Endothelial cell of umbilical vein (primary cell): ENCODE measurements around the gene PERCC1. TPM values are rescaled to one million over a fixed set of nuclear protein-coding genes. Genes with fewer than 3 reads are reported as not detected.

Experiments used
- BruUV-seq: library from RNA; stranded (reverse); fragments of 400-500 nt; replicated peaks from 2 replicates; lab custom pipeline; 2021; lab: Mats Ljungman, UMichigan
- CTCF ChIA-PET: fragments of 300-600, 350-600 bp; sonication (Branson Sonifier 250); formaldehyde crosslinking; loops from one replicate; lab custom pipeline; 2021; ENCODE audit warnings: antibody characterized with exemption, inconsistent platforms; lab: Charles Lee
- POLR2A ChIA-PET: fragments of 300-600, 350-600 bp; sonication (Branson Sonifier 250); formaldehyde crosslinking; loops from one replicate; lab custom pipeline; 2021; ENCODE audit warnings: antibody characterized with exemption, inconsistent platforms; lab: Charles Lee
- DNase-seq: peaks from one replicate; pipeline ENCODE4 v3.0.0-alpha.2; 2011; ENCODE audit warnings: low read depth, low spot score
- FAIRE-seq: peaks from 2 replicates; lab custom pipeline; 2011; peaks lifted over from hg19 to GRCh38; lab: Jason Lieb, UNC
- H2AFZ ChIP-seq: 2 replicates; pipeline ENCODE4 v1.6.0; 2012; ENCODE audit warnings: low read depth, low read length, control low read depth, inconsistent platforms
- H3K27ac ChIP-seq: 2 replicates; pipeline ENCODE4 v1.5.1; 2011; ENCODE audit warnings: low read depth, mild to moderate bottlenecking, control low read depth, low read length, moderate library complexity; ENCODE audit not compliant: insufficient read depth
- H3K27me3 ChIP-seq, 2 experiments: 2 replicates each; pipeline versions ENCODE4 v1.6.0 to v1.6.1; 2011; ENCODE audit warnings: low read length in 2 of 2, mixed read lengths in 1 of 2; ENCODE audit not compliant: control insufficient read depth in 2 of 2, insufficient read depth in 2 of 2
- H3K36me3 ChIP-seq, 2 experiments: 2 replicates in 1 of 2; 3 replicates in 1 of 2; pipeline ENCODE4 v1.5.1; 2011; ENCODE audit warnings: low read length in 2 of 2, mild to moderate bottlenecking in 1 of 2, moderate library complexity in 1 of 2; ENCODE audit not compliant: control insufficient read depth in 2 of 2, insufficient read depth in 2 of 2; ENCODE audit errors: extremely low read depth in 1 of 2
- H3K4me1 ChIP-seq: 3 replicates; pipeline ENCODE4 v1.5.1; 2011; ENCODE audit warnings: mild to moderate bottlenecking, low read length; ENCODE audit not compliant: control insufficient read depth, insufficient read depth; ENCODE audit errors: extremely low read depth
- H3K4me2 ChIP-seq: 2 replicates; pipeline ENCODE4 v1.6.1; 2011; ENCODE audit warnings: low read length, control low read depth, mixed read lengths; ENCODE audit not compliant: insufficient read depth
- H3K4me3 ChIP-seq, 3 experiments: fragments of 200-600 bp in 1 of 3; sonication (generic), shearing (Covaris generic) in 1 of 3; replicated peaks in 1 of 3; 2 replicates each; pipeline ENCODE4 v1.5.1; 2011 to 2016; ENCODE audit warnings: control low read depth in 3 of 3, low read length in 3 of 3, mild to moderate bottlenecking in 2 of 3, inconsistent platforms in 1 of 3, low read depth in 1 of 3, moderate library complexity in 1 of 3; ENCODE audit not compliant: insufficient read depth in 1 of 3
- H3K79me2 ChIP-seq: 2 replicates; pipeline ENCODE4 v1.6.0; 2012; ENCODE audit warnings: low read length, inconsistent platforms; ENCODE audit not compliant: control insufficient read depth, insufficient read depth
- H3K9ac ChIP-seq: replicated peaks from 2 replicates; pipeline ENCODE3; 2011; ENCODE audit warnings: low read length, control low read depth; ENCODE audit not compliant: insufficient read depth; ENCODE audit errors: extremely low read depth
- H3K9me1 ChIP-seq: replicated peaks from 3 replicates; pipeline ENCODE4 v1.6.0; 2011; ENCODE audit warnings: mild to moderate bottlenecking, low read length; ENCODE audit not compliant: control insufficient read depth, insufficient read depth; ENCODE audit errors: extremely low read depth
- H3K9me3 ChIP-seq: replicated peaks from 2 replicates; pipeline ENCODE4 v1.5.1; 2012; ENCODE audit warnings: low read length, inconsistent platforms; ENCODE audit not compliant: control insufficient read depth, insufficient read depth
- H4K20me1 ChIP-seq: replicated peaks from 2 replicates; pipeline ENCODE3; 2011; ENCODE audit warnings: mild to moderate bottlenecking, low read length; ENCODE audit not compliant: control insufficient read depth, insufficient read depth; ENCODE audit errors: extremely low read depth
- CTCF ChIP-seq, 2 donors: IDR thresholded peaks; 1 replicate in 1 of 2; 2 replicates in 1 of 2; pipeline ENCODE4 v1.5.1; 2011; ENCODE audit warnings: low read length in 2 of 2, mild to moderate bottlenecking in 2 of 2, moderate library complexity in 2 of 2, control low read depth in 1 of 2, inconsistent platforms in 1 of 2, low read depth in 1 of 2; ENCODE audit not compliant: insufficient read depth in 1 of 2; ENCODE audit errors: extremely low read depth in 1 of 2
- EZH2 ChIP-seq: IDR thresholded peaks from 2 replicates; pipeline ENCODE4 v1.6.1; 2012; ENCODE audit warnings: borderline replicate concordance, low read depth, mild to moderate bottlenecking, moderate library complexity, low read length, inconsistent platforms; ENCODE audit not compliant: severe bottlenecking
- FOS ChIP-seq: IDR thresholded peaks from 2 replicates; pipeline ENCODE4 v1.6.1; 2011; ENCODE audit warnings: mild to moderate bottlenecking, low read length, moderate library complexity, borderline replicate concordance; ENCODE audit not compliant: insufficient read depth
- GATA2 ChIP-seq: IDR thresholded peaks from 2 replicates; pipeline ENCODE4 v1.7.0; 2011; ENCODE audit warnings: low read depth, mild to moderate bottlenecking, moderate library complexity, mixed read lengths, low read length; ENCODE audit not compliant: insufficient read length, insufficient read depth
- JUN ChIP-seq: IDR thresholded peaks from 2 replicates; pipeline ENCODE4 v1.6.1; 2011; ENCODE audit warnings: borderline replicate concordance, low read depth; ENCODE audit not compliant: insufficient read length, insufficient read depth
- MAX ChIP-seq: IDR thresholded peaks from 2 replicates; pipeline ENCODE4 v1.6.1; 2011; ENCODE audit not compliant: insufficient read depth, insufficient read length
- MYC ChIP-seq: IDR thresholded peaks from one replicate; pipeline ENCODE4 v1.6.1; 2011; ENCODE audit warnings: mild to moderate bottlenecking, low read depth, low read length
- POLR2A ChIP-seq: IDR thresholded peaks from 2 replicates; pipeline ENCODE4 v1.6.1; 2012; ENCODE audit warnings: low read depth, mild to moderate bottlenecking, control low read depth, low read length
- POLR2AphosphoS5 ChIP-seq: IDR thresholded peaks from 2 replicates; pipeline ENCODE4 v1.6.1; 2012; ENCODE audit warnings: low read depth, mild to moderate bottlenecking, control low read depth, low read length, moderate library complexity; ENCODE audit not compliant: insufficient read depth
- dilution Hi-C: fragments of 300-500 bp; cut with MboI; formaldehyde crosslinking; loops from one replicate; pipeline ENCODE4 v1.15.0; 2019; ENCODE audit warnings: low sequenced_read_pairs; ENCODE audit not compliant: extremely low pct_ligation_motif_present
- intact Hi-C: fragments of 100-400 bp; cut with micrococcal nuclease; formaldehyde crosslinking; loops from one replicate; pipeline ENCODE4 v1.10.0; 2022
- polyA plus RNA-seq, 4 experiments: library from polyadenylated mRNA; depleted of rRNA in 3 of 4; stranded (reverse) in 3 of 4; unstranded in 1 of 4; fragments of >200 nt; gene quantifications; 2 replicates each; pipeline versions ENCODE4 v1.2.1 to v1.2.3, GENCODE V29; 2011 to 2012; ENCODE audit warnings: missing spikeins in 1 of 4
- total RNA-seq: library from RNA; stranded (reverse); gene quantifications from 2 replicates; pipeline ENCODE4 v1.2.3, GENCODE V29; 2021

The PERCC1 gene
- total and polyA plus RNA-seq, 2 donors (not counting 3 experiments of a cell fraction or from before 2014, with no cell fraction given): not detected

- H2AFZ ChIP-seq: no peak within 1 kb of the TSS
- H3K4me2 ChIP-seq: no peak within 1 kb of the TSS
- ChIA-PET CTCF (interaction anchor here (2.0 kb wide), 1 partner anchor 143 kb away, joined by 5 read pairs; no protein-coding TSS in a partner anchor), POLR2A (no interaction called here)
- H3K79me2 ChIP-seq: no peaks in the 10 kb centered on the region
- no peak within 1 kb of the TSS for H3K27ac ChIP-seq
- H3K9me1 ChIP-seq: no peaks in the 10 kb centered on the region
- no peaks in the 10 kb centered on the region for H3K27me3 ChIP-seq
- H3K9ac ChIP-seq: no peak within 1 kb of the TSS
- intact Hi-C loops: no loop called here
- FAIRE-seq (no peak), DNase-seq (no peak)
- no peaks in the 10 kb centered on the region for H3K9me3 ChIP-seq
- TF ChIP-seq FOS (no peak), MAX (no peak), EZH2 (no peak), MYC (no peak), CTCF (IDR thresholded peaks at IDR 0.05; ENCODE audit: extremely low read depth in 1 of 2, insufficient read depth in 1 of 2, low read depth in 1 of 2, low read length in 2 of 2) (no peak), JUN (no peak), POLR2AphosphoS5 (no peak), GATA2 (no peak), POLR2A (no peak)
- no peaks in the 10 kb centered on the region for H3K4me1 ChIP-seq
- H3K4me3 ChIP-seq: no peak within 1 kb of the TSS
- BruUV-seq: no TSS peak
- no peaks in the 10 kb centered on the region for H4K20me1 ChIP-seq
- dilution Hi-C loops: no loop called here
- peaks cover 0 to 14% of the 10 kb centered on the region in 2 experiments for H3K36me3 ChIP-seq
These were observed 13.3 kb downstream of the PERCC1 start, which contains the start of gene CCDC154 for GRCh38 chr16:1443980-1444729. Gene CCDC154, minus strand, starts transcription at chr16:1444556. Its CDS starts 234 bp downstream, at chr16:1444322.
